ENCODE data around the gene NNT.
"Not testable (repeated sequence)": the region's sequence is repeated elsewhere in the genome, so short reads cannot be mapped to it uniquely, and the experiment has no call there.

Gene NNT

GRCh38 chr5:43667379-43667778 lies 64.4 kb downstream of the NNT start:
- DNase-seq (ENCODE audit: low spot score) = not testable (repeated sequence)

DNA sequence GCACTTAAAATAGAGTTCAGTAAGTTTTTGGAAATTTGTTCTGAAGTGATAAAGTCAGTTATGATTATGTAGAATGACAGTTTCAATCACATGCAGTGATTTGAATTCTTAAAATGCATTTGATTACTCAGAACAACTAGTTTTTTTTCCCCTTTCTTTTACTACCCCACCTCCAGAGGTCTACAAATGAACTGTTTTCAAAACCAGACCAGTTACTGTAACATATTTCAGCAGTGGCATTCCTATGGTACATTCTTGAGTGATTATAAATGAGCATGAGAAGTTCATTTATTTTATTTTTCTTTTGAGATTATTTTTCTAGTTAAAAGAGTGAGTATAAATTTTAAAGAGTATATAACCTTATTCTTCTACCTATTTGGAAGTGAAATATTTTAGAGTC lies 71.6 kb downstream of the NNT start:
- DNase-seq (ENCODE audit: low spot score) = no peak

GRCh38 chr5:43675357-43675756 lies 72.4 kb downstream of the NNT start:
- no peak for DNase-seq (ENCODE audit: low spot score)

DNA sequence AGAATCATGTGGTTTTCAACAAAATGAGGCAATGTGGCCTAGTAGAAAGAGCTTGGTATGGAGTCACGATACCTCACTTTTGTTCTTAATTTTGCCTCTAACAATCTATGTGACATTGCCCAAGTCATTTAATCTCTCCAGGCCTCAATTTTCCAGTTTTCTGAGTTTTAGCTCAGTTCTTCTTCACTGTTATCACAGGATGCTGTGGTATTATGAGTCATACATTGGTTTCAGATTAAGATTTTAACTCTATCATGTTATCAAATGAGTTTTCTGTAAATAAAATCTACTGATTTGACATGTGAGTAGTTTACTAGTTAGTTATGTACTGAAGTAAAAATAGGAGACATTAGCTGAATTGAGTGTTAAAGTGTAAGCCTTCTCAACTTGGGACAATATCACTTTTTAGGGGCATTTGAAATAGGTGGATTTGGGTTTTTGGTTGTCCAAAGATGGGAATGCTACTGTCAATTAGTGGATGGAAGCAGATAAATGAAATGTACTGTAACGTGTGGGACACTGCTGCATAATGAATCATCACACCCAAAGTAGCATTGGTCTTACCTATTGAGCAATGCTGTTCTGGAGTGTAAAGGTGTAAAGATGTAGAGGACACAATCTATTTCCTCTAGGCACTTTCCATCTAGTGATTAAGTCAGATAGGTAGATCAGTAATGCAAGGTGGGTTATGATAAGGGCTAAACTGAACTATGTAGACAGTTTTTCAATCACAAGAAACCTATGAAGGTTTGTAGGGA lies 73.3 kb downstream of the NNT start:
- no peak for DNase-seq (ENCODE audit: low spot score)

GRCh38 chr5:43677253-43677652 lies 74.3 kb downstream of the NNT start:
- no peak for DNase-seq (ENCODE audit: low spot score)

DNA sequence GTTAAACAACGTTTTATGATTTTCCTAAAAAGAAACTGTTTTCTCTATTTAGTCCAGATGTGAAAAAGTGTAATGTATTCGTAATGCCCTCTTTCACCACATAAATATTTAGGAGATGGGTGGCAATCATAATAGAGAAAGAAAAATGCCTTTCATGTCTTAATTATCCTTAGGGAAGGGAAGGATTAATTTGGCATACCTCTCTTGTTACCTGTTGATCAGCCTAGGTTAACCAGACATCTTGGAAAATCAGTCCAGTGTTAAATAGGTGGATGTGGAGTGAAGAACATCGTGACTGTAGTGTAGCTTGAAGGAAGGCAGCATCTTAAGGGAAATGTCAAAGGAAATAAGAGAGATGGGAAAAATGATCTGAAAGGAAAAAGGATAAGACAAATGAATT lies 76.2 kb downstream of the NNT start:
- no peak for DNase-seq (ENCODE audit: low spot score)

GRCh38 chr5:43680286-43680685 lies 77.3 kb downstream of the NNT start:
- no peak for DNase-seq (ENCODE audit: low spot score)

GRCh38 chr5:43683884-43684471 lies 81.0 kb downstream of the NNT start:
- DNase-seq (ENCODE audit: low spot score) = no peak

GRCh38 chr5:43685252-43685950 lies 82.4 kb downstream of the NNT start:
- DNase-seq (ENCODE audit: low spot score) = no peak

DNA sequence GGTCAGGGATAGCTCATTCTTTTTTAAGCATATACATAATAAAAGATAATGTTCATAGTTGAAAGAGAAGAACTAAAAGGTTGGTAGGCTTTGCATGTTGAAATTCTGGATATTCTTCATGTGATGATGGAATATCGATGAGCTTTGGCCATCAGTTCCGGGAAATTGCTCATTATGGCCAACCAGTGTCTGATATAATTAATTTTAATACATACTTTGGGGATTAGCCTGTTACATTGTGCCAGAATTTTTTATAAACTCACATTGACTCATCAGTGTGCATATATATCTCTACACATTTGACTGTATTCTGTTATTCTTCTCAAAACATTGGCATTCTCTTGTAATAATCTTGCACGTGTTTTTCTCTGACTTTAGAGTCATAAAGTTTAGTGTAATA lies 84.3 kb downstream of the NNT start:
- DNase-seq (ENCODE audit: low spot score) = no peak

GRCh38 chr5:43691275-43691674 lies 88.3 kb downstream of the NNT start:
- no peak for DNase-seq (ENCODE audit: low spot score)

DNA sequence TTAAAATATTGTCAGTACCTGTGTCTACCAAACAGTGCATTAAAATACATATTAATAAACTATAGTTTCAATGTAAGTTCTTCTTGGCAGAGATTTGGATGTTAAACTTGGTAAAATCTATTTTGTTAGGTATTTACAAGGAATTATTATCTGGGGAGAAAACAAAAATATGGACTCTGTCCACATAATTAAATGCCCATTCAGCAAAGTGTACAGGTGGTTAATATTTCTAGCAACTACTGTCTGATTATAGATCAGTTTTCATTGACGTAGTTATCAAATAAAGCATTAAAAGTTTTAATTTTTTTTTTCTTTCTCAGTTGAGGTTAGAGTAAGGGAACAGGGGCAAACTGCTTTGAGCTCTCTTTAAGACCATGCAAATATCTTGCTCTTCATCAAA lies 88.9 kb downstream of the NNT start:
- DNase-seq (ENCODE audit: low spot score) = no peak

DNA sequence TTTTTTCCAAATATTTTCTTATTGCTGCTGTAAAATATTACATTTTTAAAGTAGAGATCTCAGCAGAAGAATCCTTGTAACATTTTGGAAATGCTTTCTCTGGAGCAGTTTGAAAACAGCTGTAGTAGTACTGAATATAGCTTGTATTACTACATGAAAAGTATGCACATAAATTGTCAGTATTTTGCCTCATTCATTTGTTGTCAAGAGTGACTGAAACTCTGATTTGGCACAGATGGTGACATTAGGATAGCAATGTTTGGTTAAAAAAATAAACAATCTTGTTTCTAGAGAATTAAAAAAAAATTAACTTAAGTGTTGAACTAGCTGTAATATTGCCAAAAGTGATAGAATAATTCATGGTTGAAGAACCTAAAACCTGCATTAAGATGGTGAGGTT lies 90.4 kb downstream of the NNT start:
- DNase-seq (ENCODE audit: low spot score) = no peak

DNA sequence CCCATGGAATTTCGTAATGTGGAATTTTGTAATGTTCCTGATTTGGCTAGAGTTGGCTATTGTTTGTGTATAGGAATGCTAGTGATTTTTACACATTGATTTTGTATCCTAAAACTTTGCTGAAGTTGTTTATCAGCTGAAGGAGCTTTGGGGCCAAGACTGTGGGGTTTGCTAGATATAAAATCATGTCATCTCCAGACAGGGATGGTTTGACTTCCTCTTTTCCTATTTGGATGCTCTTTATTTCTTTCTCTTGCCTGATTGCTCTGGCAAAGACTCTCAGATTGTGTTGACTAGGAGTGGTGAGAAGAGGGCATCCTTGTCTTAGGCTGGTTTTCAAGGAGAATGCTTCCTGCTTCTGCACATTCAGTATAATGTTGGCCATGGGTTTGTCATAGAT lies 91.0 kb downstream of the NNT start:
- no peak for DNase-seq (ENCODE audit: low spot score)

GRCh38 chr5:43696444-43696843 lies 93.5 kb downstream of the NNT start:
- not testable (repeated sequence) for DNase-seq (ENCODE audit: low spot score)

- no peak for DNase-seq (ENCODE audit: low spot score)
These were observed 96.9 kb downstream of the NNT start for GRCh38 chr5:43699910-43700309.

GRCh38 chr5:43700601-43701000 lies 97.6 kb downstream of the NNT start:
- no peak for DNase-seq (ENCODE audit: low spot score)

- no peak for DNase-seq (ENCODE audit: low spot score)
These were observed 98.2 kb downstream of the NNT start for GRCh38 chr5:43701227-43701626.

DNA sequence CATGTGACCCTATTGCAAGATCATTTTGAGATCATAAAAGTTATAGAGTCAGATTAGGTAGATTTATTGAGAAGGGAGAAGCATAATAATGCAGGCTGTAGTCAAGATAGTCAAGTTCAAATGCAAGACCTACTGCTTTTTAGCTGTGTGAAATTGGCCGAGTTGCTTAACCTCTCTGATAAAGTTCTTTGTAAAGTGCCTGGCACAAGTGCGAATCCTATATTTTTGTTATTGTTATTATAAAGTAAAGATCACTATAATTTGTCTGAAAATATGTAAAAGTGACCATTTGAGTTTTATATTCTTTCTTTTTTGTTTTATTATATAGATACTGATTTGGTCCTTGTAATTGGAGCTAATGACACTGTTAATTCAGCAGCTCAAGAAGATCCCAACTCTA lies 99.3 kb downstream of the NNT start:
- DNase-seq (ENCODE audit: low spot score) = no peak

GRCh38 chr5:43702815-43703214 lies 99.8 kb downstream of the NNT start:
- no peak for DNase-seq (ENCODE audit: low spot score)

GRCh38 chr5:43704243-43704642 lies 101.3 kb downstream of the NNT start:
- no peak for DNase-seq (ENCODE audit: low spot score)

DNA sequence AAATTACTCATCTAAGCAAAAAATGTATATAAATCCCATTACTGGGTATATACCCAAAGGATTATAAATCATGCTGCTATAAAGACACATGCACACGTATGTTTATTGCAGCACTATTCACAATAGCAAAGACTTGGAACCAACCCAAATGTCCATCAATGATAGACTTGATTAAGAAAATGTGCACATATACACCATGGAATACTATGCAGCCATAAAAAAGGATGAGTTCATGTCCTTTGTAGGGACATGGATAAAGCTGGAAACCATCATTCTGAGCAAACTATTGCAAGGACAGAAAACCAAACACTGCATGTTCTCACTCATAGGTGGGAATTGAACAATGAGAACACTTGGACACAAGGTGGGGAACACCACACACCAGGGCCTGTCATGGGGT lies 103.6 kb downstream of the NNT start:
- DNase-seq (ENCODE audit: low spot score) = not testable (repeated sequence)

DNA sequence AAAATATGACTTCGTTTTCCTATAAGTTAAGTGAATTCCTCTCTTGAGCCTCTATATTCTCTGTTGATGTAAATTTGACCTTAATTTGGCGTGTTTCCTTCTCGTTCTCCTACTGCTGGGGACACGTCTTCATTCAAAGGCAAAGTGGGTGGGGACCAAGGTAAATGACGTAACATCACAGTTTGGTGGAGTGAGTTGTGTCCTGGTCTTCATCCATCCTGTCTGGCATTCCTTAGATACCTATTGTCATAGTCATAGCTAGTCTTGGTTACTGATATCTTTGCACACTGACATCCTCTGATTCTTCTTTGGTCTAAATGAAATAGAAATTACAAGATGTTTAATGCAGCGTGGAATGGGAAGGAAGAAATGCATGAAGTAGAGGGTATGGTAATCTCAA lies 108.5 kb downstream of the NNT start:
- DNase-seq (ENCODE audit: low spot score) = no peak
